Hepatocyte (in vitro differentiated cells): ENCODE data around the gene PTPRE. TPM values are rescaled to one million over a fixed set of nuclear protein-coding genes. Genes with fewer than 3 reads are reported as not detected.

Source experiments
- DNase-seq: peaks from one replicate; pipeline ENCODE4 v3.0.0-alpha.2; 2016; ENCODE audit warnings: low spot score
- H2AFZ ChIP-seq: fragments of 200-600 bp; sonication (generic); 2 replicates; pipeline ENCODE4 v1.6.0; 2016; ENCODE audit warnings: antibody characterized with exemption, mild to moderate bottlenecking
- H3K27ac ChIP-seq: fragments of 200-600 bp; sonication (generic); 2 replicates; pipeline ENCODE4 v1.5.1; 2016; ENCODE audit warnings: mild to moderate bottlenecking
- H3K27me3 ChIP-seq: fragments of 200-600 bp; sonication (generic); 2 replicates; pipeline ENCODE4 v1.6.1; 2016
- H3K36me3 ChIP-seq: fragments of 200-600 bp; sonication (generic); replicated peaks from 2 replicates; pipeline ENCODE4 v1.5.1; 2016; ENCODE audit warnings: low read depth; ENCODE audit not compliant: insufficient read depth
- H3K4me1 ChIP-seq: fragments of 200-600 bp; sonication (generic); 2 replicates; pipeline ENCODE4 v1.5.1; 2016; ENCODE audit warnings: mild to moderate bottlenecking, moderate library complexity; ENCODE audit not compliant: insufficient read depth
- H3K4me2 ChIP-seq: fragments of 200-600 bp; sonication (generic); 2 replicates; pipeline ENCODE4 v1.6.0; 2016
- H3K4me3 ChIP-seq: fragments of 200-600 bp; sonication (generic); 2 replicates; pipeline ENCODE4 v1.5.1; 2016; ENCODE audit warnings: mild to moderate bottlenecking
- H3K79me2 ChIP-seq: fragments of 200-600 bp; sonication (generic); 2 replicates; pipeline ENCODE4 v1.6.0; 2017; ENCODE audit warnings: mild to moderate bottlenecking
- H3K9me2 ChIP-seq: fragments of 200-600 bp; sonication (generic); replicated peaks from 2 replicates; pipeline ENCODE4 v1.6.0; 2017; ENCODE audit warnings: mild to moderate bottlenecking; ENCODE audit not compliant: insufficient read depth
- H3K9me3 ChIP-seq: fragments of 200-600 bp; sonication (generic); 2 replicates; pipeline ENCODE4 v1.5.1; 2016; ENCODE audit warnings: low read depth, mild to moderate bottlenecking
- H4K20me1 ChIP-seq: fragments of 200-600 bp; sonication (generic); 2 replicates; pipeline ENCODE4 v1.6.0; 2016; ENCODE audit warnings: mild to moderate bottlenecking; ENCODE audit not compliant: insufficient read depth, poor library complexity, severe bottlenecking
- EZH2 ChIP-seq: fragments of 200-600 bp; sonication (generic); IDR thresholded peaks from 2 replicates; pipeline ENCODE4 v1.6.1; 2016; ENCODE audit warnings: antibody characterized with exemption, mild to moderate bottlenecking, borderline replicate concordance
- EZH2phosphoT487 ChIP-seq: fragments of 200-600 bp; sonication (generic); IDR thresholded peaks from one replicate; pipeline ENCODE4 v1.6.1; 2018; ENCODE audit warnings: antibody characterized with exemption, mild to moderate bottlenecking, low read depth, moderate library complexity; ENCODE audit not compliant: unreplicated experiment, severe bottlenecking
- WGBS: methylation state at CpG from one replicate; pipeline ENCODE4 v1.1.6; 2016; ENCODE audit warnings: low lambda C conversion rate; ENCODE audit errors: missing lambda C conversion rate; 5-methylcytosine and 5-hydroxymethylcytosine counted together
- polyA plus RNA-seq: library from polyadenylated mRNA; unstranded; fragments of >200 nt; fragmentation: Nextera tagmentation; extraction: Ambion mirVana; gene quantifications from 2 replicates; pipeline ENCODE4 v1.2.1, GENCODE V29; 2016
- total RNA-seq: library from RNA; depleted of rRNA; stranded (reverse); fragments of >200 nt; gene quantifications from 2 replicates; pipeline ENCODE4 v1.2.3, GENCODE V29; 2014
- TF ChIP-seq, protein P1 (sequence below): fragments of 200-600 bp; sonication (generic); IDR thresholded peaks from 2 replicates; pipeline ENCODE4 v1.5.1; 2016; ENCODE audit warnings: antibody characterized with exemption, mild to moderate bottlenecking; ENCODE audit not compliant: poor library complexity

PTPRE gene
- total and polyA plus RNA-seq, 2 experiments from 2014 or later: 3.2 to 10.1 TPM

DNA sequence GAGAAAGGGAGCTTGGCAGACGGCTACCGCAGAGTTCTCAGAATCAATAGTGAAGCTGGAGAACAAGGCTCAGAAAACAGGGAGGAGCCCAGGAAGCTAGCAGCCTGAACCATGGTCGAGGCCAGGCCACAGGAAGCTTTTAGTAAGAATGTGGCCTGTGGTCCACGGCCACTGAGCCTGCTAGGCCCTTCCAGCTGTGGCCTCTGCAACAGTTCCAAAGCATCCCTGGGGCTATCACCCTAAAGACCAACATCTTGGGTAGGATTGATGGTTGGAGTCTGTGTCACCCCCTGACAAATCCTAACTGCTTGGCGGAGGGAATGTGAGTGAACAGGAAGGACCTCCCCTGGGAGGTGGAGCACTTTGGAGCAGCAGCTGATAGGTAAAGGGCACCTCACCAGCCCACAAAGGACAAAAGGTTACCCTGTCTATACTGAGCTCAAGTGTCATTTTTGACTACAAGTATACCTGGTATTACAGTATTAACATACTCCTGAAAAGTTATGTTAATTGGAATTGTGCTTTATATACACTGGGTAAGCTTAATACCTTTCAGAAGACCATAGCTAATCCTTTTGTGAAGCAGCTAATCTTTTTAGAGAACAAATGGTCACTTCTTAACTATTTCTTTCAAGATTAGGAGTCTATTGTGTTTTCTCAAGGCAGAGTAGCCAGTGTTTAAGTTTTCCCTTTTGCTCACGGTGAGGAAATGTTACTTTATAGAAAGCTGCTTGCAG, 18.7 kb downstream of the PTPRE start:
- Histone ChIP-seq H2AFZ (no peak overlapping the region), H3K79me2 (no peaks in the 10 kb centered on the region), H3K9me2 (no peaks in the 10 kb centered on the region), H3K4me2 (no peak overlapping the region), H3K4me3 (no peak overlapping the region), H4K20me1 (no peaks in the 10 kb centered on the region), H3K27ac (no peak overlapping the region), H3K36me3 (no peaks in the 10 kb centered on the region), H3K27me3 (no peaks in the 10 kb centered on the region), H3K9me3 (no peaks in the 10 kb centered on the region), H3K4me1 (peaks cover 9% of the 10 kb centered on the region)
- no peak for DNase-seq
- TF ChIP-seq, protein P1, sequence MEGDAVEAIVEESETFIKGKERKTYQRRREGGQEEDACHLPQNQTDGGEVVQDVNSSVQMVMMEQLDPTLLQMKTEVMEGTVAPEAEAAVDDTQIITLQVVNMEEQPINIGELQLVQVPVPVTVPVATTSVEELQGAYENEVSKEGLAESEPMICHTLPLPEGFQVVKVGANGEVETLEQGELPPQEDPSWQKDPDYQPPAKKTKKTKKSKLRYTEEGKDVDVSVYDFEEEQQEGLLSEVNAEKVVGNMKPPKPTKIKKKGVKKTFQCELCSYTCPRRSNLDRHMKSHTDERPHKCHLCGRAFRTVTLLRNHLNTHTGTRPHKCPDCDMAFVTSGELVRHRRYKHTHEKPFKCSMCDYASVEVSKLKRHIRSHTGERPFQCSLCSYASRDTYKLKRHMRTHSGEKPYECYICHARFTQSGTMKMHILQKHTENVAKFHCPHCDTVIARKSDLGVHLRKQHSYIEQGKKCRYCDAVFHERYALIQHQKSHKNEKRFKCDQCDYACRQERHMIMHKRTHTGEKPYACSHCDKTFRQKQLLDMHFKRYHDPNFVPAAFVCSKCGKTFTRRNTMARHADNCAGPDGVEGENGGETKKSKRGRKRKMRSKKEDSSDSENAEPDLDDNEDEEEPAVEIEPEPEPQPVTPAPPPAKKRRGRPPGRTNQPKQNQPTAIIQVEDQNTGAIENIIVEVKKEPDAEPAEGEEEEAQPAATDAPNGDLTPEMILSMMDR: no peak
- no peak for TF ChIP-seq EZH2
- TF ChIP-seq EZH2phosphoT487: no peak
- 77% methylated on average over 6 of the region's 6 CpGs for WGBS

DNA sequence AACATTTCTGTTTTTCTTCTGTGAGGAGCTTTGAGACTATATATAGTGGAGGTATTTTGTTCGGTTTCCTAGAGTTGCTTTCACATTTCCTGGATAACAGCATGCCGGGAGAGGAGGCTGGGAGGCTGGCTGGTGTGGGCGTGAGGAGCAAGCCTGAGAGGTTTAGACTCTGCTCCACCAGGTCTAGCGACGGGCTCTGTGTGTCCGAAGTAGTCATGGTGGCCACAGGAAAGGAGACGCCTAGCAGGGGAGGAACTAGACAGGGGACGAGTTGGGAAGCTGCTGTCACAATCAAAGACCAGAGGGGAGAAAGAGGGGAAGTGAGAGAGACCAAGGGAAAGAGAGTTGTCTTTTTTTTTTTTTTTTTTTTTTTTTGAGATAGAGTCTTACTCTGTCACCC, 19.6 kb downstream of the PTPRE start:
- no peaks in the 10 kb centered on the region for H3K36me3 ChIP-seq
- no peaks in the 10 kb centered on the region for H3K79me2 ChIP-seq
- H3K27ac ChIP-seq: no peak overlapping the region
- 88% methylated on average over 8 of the region's 8 CpGs for WGBS
- H3K4me3 ChIP-seq: no peak overlapping the region
- H3K4me1 ChIP-seq: peaks cover 9% of the 10 kb centered on the region
- no peaks in the 10 kb centered on the region for H4K20me1 ChIP-seq
- no peak for DNase-seq
- H3K9me3 ChIP-seq: no peaks in the 10 kb centered on the region
- no peak overlapping the region for H2AFZ ChIP-seq
- H3K9me2 ChIP-seq: no peaks in the 10 kb centered on the region
- TF ChIP-seq, protein P1: no peak
- TF ChIP-seq EZH2phosphoT487 (no peak), EZH2 (no peak)
- no peaks in the 10 kb centered on the region for H3K27me3 ChIP-seq
- H3K4me2 ChIP-seq: no peak overlapping the region

DNA sequence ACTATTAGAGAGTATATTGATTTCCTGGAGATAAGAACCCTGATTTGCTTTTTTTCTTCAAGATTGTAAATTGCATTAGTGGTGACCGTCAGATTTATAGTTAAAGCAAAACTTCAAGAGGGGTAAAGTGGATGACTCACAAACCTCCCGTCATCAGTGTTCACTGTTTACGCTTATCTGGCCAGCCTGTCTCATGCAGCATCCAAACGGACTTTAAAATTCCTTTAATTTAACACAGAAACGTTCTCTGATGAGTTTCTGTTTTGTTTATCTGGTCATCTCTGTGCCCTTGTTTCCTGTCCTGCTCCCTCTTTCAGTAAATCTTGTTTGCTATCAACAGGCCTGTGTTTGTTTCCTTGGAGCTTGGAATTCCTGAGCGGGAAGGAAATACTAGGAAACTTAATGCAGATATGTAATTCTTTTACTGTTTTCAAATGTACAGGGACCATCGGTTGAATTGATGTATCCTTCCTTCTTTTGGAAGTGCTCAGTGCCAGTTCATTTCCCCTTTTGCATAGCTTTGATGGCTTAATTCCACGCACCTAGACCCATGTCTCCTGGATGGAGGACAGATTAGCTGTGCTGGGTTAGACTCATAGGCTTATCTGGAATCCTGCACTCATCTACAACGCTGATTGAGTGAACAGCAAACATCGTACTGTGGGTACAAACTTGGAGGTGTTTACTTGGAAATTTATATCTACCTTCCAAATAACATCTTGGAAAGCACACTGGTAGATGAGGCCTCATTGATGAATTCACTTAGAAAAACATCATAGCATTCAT, 21.3 kb downstream of the PTPRE start:
- DNase-seq: peak; percentile 45
- Histone ChIP-seq H3K4me1 (no peaks in the 10 kb centered on the region), H3K27me3 (no peaks in the 10 kb centered on the region), H3K4me3 (no peak overlapping the region), H3K36me3 (no peaks in the 10 kb centered on the region), H3K79me2 (no peaks in the 10 kb centered on the region), H3K27ac (peak overlapping the region; percentile 26), H3K4me2 (peak overlapping the region; percentile 41), H3K9me3 (no peaks in the 10 kb centered on the region), H2AFZ (no peak overlapping the region), H4K20me1 (no peaks in the 10 kb centered on the region), H3K9me2 (no peaks in the 10 kb centered on the region)
- no peak for TF ChIP-seq EZH2
- TF ChIP-seq, protein P1: no peak
- TF ChIP-seq EZH2phosphoT487: no peak
- 21% methylated on average over 10 of the region's 10 CpGs for WGBS
